ENCODE results near the gene A1BG.

Gene A1BG

GRCh38 chr19:58354478-58355030 lies 1.3 kb upstream of the A1BG start:
- Histone ChIP-seq H3K9me3 (ENCODE audit: insufficient read depth, low read length) (no peaks in the 10 kb centered on the region), H3K9me2 (replicated peaks; ENCODE audit: insufficient read depth, low read length) (no peaks in the 10 kb centered on the region), H3K27me3 (ENCODE audit: low read length) (no peaks in the 10 kb centered on the region), H3K36me3 (ENCODE audit: low read length) (no peaks in the 10 kb centered on the region), H3K27ac (ENCODE audit: low read depth, low read length) (no peak overlapping the region), H2AFZ (ENCODE audit: low read depth, low read length, severe bottlenecking) (no peak overlapping the region), H3K9ac (ENCODE audit: low read length) (no peak overlapping the region), H4K20me1 (ENCODE audit: low read depth, low read length) (no peaks in the 10 kb centered on the region), H3K79me2 (ENCODE audit: insufficient read depth, low read length) (no peaks in the 10 kb centered on the region), H3K4me3 (ENCODE audit: insufficient read depth, low read length, poor library complexity, severe bottlenecking) (no peak overlapping the region), H3K4me2 (ENCODE audit: low read depth, low read length, poor library complexity, severe bottlenecking) (no peak overlapping the region), H3F3A (ENCODE audit: insufficient read depth) (no peaks in the 10 kb centered on the region)
- TF ChIP-seq CTCF (IDR thresholded peaks at IDR 0.05; ENCODE audit: insufficient read depth, low read length, poor library complexity, severe bottlenecking) (no peak), EZH2phosphoT487 (conservative IDR thresholded peaks at IDR 0.05; ENCODE audit: low read length) (no peak)

GRCh38 chr19:58353717-58354477 lies 605 bp upstream of the A1BG start:
- no peaks in the 10 kb centered on the region for H3K36me3 ChIP-seq (ENCODE audit: low read length)
- H3K9ac ChIP-seq (ENCODE audit: low read length) = no peak overlapping the region
- H3K79me2 ChIP-seq (ENCODE audit: insufficient read depth, low read length) = no peaks in the 10 kb centered on the region
- H4K20me1 ChIP-seq (ENCODE audit: low read depth, low read length) = no peaks in the 10 kb centered on the region
- H3F3A ChIP-seq (ENCODE audit: insufficient read depth) = no peaks in the 10 kb centered on the region
- no peaks in the 10 kb centered on the region for H3K9me3 ChIP-seq (ENCODE audit: insufficient read depth, low read length)
- H3K27ac ChIP-seq (ENCODE audit: low read depth, low read length) = no peak overlapping the region
- H2AFZ ChIP-seq (ENCODE audit: low read depth, low read length, severe bottlenecking) = no peak overlapping the region
- TF ChIP-seq CTCF (IDR thresholded peaks at IDR 0.05; ENCODE audit: insufficient read depth, low read length, poor library complexity, severe bottlenecking) = no peak
- TF ChIP-seq EZH2phosphoT487 (conservative IDR thresholded peaks at IDR 0.05; ENCODE audit: low read length) = no peak
- no peak overlapping the region for H3K4me3 ChIP-seq (ENCODE audit: insufficient read depth, low read length, poor library complexity, severe bottlenecking)
- no peaks in the 10 kb centered on the region for H3K9me2 ChIP-seq (replicated peaks; ENCODE audit: insufficient read depth, low read length)
- no peaks in the 10 kb centered on the region for H3K27me3 ChIP-seq (ENCODE audit: low read length)
- no peak overlapping the region for H3K4me2 ChIP-seq (ENCODE audit: low read depth, low read length, poor library complexity, severe bottlenecking)

GRCh38 chr19:58351990-58352755 lies 1.1 kb downstream of the A1BG start:
- Histone ChIP-seq H3K36me3 (ENCODE audit: low read length) (no peaks in the 10 kb centered on the region), H3K27me3 (ENCODE audit: low read length) (no peaks in the 10 kb centered on the region), H3K27ac (ENCODE audit: low read depth, low read length) (no peak overlapping the region), H2AFZ (ENCODE audit: low read depth, low read length, severe bottlenecking) (no peak overlapping the region), H3K9me3 (ENCODE audit: insufficient read depth, low read length) (no peaks in the 10 kb centered on the region), H4K20me1 (ENCODE audit: low read depth, low read length) (no peaks in the 10 kb centered on the region), H3K9me2 (replicated peaks; ENCODE audit: insufficient read depth, low read length) (no peaks in the 10 kb centered on the region), H3K4me2 (ENCODE audit: low read depth, low read length, poor library complexity, severe bottlenecking) (no peak overlapping the region), H3K9ac (ENCODE audit: low read length) (no peak overlapping the region), H3K79me2 (ENCODE audit: insufficient read depth, low read length) (no peaks in the 10 kb centered on the region), H3K4me3 (ENCODE audit: insufficient read depth, low read length, poor library complexity, severe bottlenecking) (no peak overlapping the region), H3F3A (ENCODE audit: insufficient read depth) (no peaks in the 10 kb centered on the region)
- TF ChIP-seq EZH2phosphoT487 (conservative IDR thresholded peaks at IDR 0.05; ENCODE audit: low read length) (no peak), CTCF (IDR thresholded peaks at IDR 0.05; ENCODE audit: insufficient read depth, low read length, poor library complexity, severe bottlenecking) (no peak)

Measured in SU-DHL-6 (cell line).